Osteocyte (in vitro differentiated cells): ENCODE measurements around the gene TNIP2. TPM values are rescaled to one million over a fixed set of nuclear protein-coding genes. Genes with fewer than 3 reads are reported as not detected.

Experiments
- DNase-seq: peaks from one replicate; pipeline ENCODE4 v3.0.0; 2021; ENCODE audit warnings: mixed read lengths; ENCODE audit not compliant: unreplicated experiment; ENCODE audit errors: extremely low spot score
- H3K27ac Mint-ChIP-seq: one replicate; pipeline ENCODE4 v1.8.0; 2021; ENCODE audit warnings: mild to moderate bottlenecking, mixed read lengths; ENCODE audit not compliant: unreplicated experiment
- H3K27me3 Mint-ChIP-seq: one replicate; pipeline ENCODE4 v1.8.0; 2021; ENCODE audit warnings: mixed read lengths; ENCODE audit not compliant: unreplicated experiment
- H3K36me3 Mint-ChIP-seq: one replicate; pipeline ENCODE4 v1.8.0; 2021; ENCODE audit warnings: mixed read lengths; ENCODE audit not compliant: unreplicated experiment
- H3K4me1 Mint-ChIP-seq: one replicate; pipeline ENCODE4 v1.8.0; 2021; ENCODE audit warnings: mixed read lengths; ENCODE audit not compliant: unreplicated experiment
- H3K4me3 Mint-ChIP-seq: one replicate; pipeline ENCODE4 v1.8.0; 2021; ENCODE audit warnings: mild to moderate bottlenecking, moderate library complexity, mixed read lengths; ENCODE audit not compliant: unreplicated experiment
- H3K9me3 Mint-ChIP-seq: one replicate; pipeline ENCODE4 v1.8.0; 2021; ENCODE audit warnings: mixed read lengths; ENCODE audit not compliant: unreplicated experiment
- total RNA-seq: library from RNA; stranded (reverse); gene quantifications from 2 replicates; pipeline ENCODE4 v1.2.1, GENCODE V29; 2021
- TF ChIP-seq, protein P1 (sequence below): fragments of 200-600 bp; sonication (generic); IDR thresholded peaks from 2 replicates; pipeline ENCODE4 v1.5.0; 2021; ENCODE audit warnings: antibody characterized with exemption, mild to moderate bottlenecking, moderate library complexity

The TNIP2 gene
- total RNA-seq, 1 donor from 2014 or later, result 34.0 TPM

DNA sequence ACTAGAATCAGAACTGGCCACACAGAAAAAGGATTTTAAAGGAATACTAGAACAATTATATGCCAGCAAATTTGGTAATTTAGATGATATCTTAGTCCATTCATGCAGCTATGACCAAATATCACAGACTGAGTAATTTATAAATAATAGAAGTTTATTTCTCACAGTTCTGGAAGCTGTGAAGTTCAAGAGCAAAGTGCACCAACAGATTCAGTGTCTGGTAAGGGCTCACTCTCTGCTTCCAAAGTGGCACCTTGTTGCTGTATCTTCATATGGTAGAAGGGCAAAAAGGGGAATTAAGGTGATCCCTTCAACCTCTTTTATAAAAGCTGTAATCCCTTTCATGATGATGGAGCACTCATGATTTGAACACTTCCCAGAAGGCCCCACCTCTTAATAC, 20.3 kb downstream of the TNIP2 start:
- Mint-ChIP-seq H3K4me1 (no peaks in the 10 kb centered on the region), H3K27ac (no peak overlapping the region), H3K27me3 (no peaks in the 10 kb centered on the region), H3K9me3 (peaks cover 21% of the 10 kb centered on the region), H3K36me3 (peaks cover 38% of the 10 kb centered on the region), H3K4me3 (no peak overlapping the region)
- no peak for DNase-seq
- TF ChIP-seq, protein P1, sequence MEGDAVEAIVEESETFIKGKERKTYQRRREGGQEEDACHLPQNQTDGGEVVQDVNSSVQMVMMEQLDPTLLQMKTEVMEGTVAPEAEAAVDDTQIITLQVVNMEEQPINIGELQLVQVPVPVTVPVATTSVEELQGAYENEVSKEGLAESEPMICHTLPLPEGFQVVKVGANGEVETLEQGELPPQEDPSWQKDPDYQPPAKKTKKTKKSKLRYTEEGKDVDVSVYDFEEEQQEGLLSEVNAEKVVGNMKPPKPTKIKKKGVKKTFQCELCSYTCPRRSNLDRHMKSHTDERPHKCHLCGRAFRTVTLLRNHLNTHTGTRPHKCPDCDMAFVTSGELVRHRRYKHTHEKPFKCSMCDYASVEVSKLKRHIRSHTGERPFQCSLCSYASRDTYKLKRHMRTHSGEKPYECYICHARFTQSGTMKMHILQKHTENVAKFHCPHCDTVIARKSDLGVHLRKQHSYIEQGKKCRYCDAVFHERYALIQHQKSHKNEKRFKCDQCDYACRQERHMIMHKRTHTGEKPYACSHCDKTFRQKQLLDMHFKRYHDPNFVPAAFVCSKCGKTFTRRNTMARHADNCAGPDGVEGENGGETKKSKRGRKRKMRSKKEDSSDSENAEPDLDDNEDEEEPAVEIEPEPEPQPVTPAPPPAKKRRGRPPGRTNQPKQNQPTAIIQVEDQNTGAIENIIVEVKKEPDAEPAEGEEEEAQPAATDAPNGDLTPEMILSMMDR, result no peak

DNA sequence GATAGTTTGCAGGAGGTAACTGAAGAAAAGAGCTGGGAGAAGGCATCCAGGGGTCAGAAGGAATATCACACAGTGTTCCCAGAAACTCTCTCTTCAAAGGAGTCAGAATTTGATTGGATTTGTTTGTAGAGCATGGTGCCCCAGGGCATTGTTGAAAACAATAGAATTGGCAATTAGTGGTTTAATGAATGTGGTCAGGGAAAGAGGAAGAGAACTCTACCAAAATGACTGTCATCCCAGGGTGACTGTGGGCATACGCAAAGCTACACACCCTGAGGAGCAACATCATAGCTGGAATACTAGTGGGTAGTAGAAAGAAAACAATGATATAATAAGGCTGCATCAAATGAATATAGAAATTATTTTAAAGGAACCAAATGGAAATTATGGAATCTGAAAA, 21.5 kb downstream of the TNIP2 start:
- no peak overlapping the region for H3K4me3 Mint-ChIP-seq
- TF ChIP-seq, protein P1, result no peak
- H3K27me3 Mint-ChIP-seq, result no peaks in the 10 kb centered on the region
- H3K4me1 Mint-ChIP-seq, result no peaks in the 10 kb centered on the region
- no peak for DNase-seq
- peaks cover 41% of the 10 kb centered on the region for H3K36me3 Mint-ChIP-seq
- no peak overlapping the region for H3K27ac Mint-ChIP-seq
- H3K9me3 Mint-ChIP-seq, result peaks cover 21% of the 10 kb centered on the region

DNA sequence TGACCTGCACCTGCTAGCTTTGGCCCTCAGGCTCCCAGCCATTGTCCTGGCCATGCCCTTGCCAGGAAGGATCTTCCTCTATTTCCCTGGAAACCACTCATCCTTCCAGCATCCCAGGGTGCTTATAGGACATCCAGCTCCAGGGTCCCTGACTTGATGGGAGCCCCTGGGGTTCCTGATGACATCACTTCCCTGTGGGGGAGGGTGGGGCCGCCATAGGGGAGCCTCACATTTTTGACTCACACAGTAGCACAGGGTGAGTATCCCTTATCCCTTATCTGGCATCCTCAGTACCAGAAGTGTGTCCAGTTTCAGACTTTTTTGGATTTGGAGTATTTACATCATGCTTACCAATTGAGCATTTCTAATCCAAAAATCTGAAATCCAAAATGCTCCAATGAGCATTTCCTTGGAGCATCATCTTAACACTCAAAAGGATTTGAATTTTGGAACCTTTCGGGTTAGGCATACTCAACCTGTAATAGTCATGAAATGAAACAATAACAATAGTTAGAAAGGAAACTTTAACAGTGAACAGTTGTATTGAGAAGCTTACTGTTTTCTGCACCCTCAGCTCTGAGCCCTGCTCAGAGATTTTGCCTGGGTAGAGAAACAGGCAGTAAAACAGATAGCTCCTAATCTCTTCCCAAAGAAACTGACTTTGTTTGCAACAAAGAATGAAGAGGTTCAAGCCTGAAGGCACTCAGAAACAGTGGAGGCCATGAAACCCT, 22.1 kb downstream of the TNIP2 start:
- Mint-ChIP-seq H3K9me3 (peaks cover 21% of the 10 kb centered on the region), H3K4me1 (no peaks in the 10 kb centered on the region), H3K27me3 (no peaks in the 10 kb centered on the region), H3K36me3 (peaks cover 41% of the 10 kb centered on the region), H3K4me3 (no peak overlapping the region), H3K27ac (no peak overlapping the region)
- no peak for DNase-seq
- TF ChIP-seq, protein P1, result no peak

DNA sequence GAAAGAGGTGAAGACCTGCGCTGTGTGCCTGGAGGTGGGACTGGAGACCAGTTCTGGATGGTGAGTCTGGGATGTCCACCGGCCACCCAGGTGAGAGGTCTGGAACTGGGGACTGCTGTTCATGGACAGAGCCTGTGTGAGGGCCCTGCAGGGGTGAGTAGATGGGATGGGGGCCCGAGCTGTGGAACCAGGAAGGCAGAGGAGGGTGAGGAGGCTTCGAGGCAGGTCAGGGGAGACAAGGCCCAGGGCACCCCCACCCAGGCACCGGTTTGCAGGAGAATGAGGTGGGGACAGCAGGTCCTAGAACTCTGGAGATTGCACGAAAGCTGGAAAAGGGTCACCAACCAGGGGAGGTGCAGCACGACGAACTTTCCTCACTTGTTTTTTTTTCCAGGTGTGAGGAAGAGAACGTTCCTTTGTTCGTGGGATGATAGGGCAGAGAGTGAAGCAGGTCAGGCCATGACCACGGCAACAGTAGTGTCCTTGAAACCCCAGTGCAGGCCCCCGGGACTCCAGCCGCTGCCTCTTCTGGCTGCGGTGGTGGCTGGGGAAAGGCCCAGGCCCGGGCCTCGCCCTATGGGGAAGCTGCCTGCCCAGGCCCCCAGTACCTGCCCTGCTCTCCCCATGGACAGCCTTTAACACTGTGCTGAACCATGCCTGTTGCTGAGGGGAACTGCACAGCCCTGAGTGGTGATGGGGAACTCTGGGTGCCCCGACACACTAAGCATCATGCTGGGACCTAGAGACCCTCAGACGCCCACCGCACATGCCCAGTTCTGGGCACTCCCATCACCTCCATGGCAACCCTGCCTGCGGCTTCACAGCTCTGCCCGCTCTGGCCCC, 22.9 kb downstream of the TNIP2 start:
- peaks cover 41% of the 10 kb centered on the region for H3K36me3 Mint-ChIP-seq

More for the DNA sequence above, 22.9 kb downstream of the TNIP2 start:
- DNase-seq, result no peak
- Mint-ChIP-seq H3K27ac (no peak overlapping the region), H3K4me1 (no peaks in the 10 kb centered on the region), H3K27me3 (no peaks in the 10 kb centered on the region), H3K4me3 (no peak overlapping the region), H3K9me3 (peaks cover 21% of the 10 kb centered on the region)
- TF ChIP-seq, protein P1, result no peak
